Caco-2 (cell line): Measurements from ENCODE around the gene BARHL2. TPM values are rescaled to one million over a fixed set of nuclear protein-coding genes. Genes with fewer than 3 reads are reported as not detected.

ENCODE experiments used
- BruUV-seq: library from RNA; stranded (reverse); fragments of 400-500 nt; replicated peaks from 2 replicates; lab custom pipeline; 2021; lab: Mats Ljungman, UMichigan
- CTCF ChIA-PET: fragments of 300-600 bp; sonication (Branson Sonifier 250); formaldehyde crosslinking; loops from one replicate; lab custom pipeline; 2022; ENCODE audit warnings: antibody characterized with exemption; lab: Charles Lee
- POLR2A ChIA-PET: fragments of 300-600 bp; sonication (Branson Sonifier 250); formaldehyde crosslinking; loops from one replicate; lab custom pipeline; 2022; ENCODE audit warnings: antibody characterized with exemption; lab: Charles Lee
- DNase-seq, 2 experiments: peaks; one replicate each; pipeline versions ENCODE4 v3.0.0 to v3.0.0-alpha.2; 2020 to 2022
- H3K27me3 ChIP-seq: replicated peaks from 2 replicates; pipeline ENCODE4 v1.6.0; 2011; ENCODE audit warnings: low read length; ENCODE audit not compliant: control insufficient read depth, insufficient read depth
- H3K36me3 ChIP-seq: 2 replicates; pipeline ENCODE4 v1.5.1; 2011; ENCODE audit warnings: low read length; ENCODE audit not compliant: control insufficient read depth, insufficient read depth
- H3K4me1 ChIP-seq: fragments of 250-450 bp; sonication (Bioruptor Pico); 2 replicates; pipeline ENCODE4 v1.5.1; 2020; ENCODE audit warnings: mild to moderate bottlenecking
- H3K4me3 ChIP-seq: 2 replicates; pipeline ENCODE4 v1.5.1; 2011; ENCODE audit warnings: low read depth, mild to moderate bottlenecking, control low read depth, low read length
- H3K9me3 ChIP-seq: fragments of 250-450 bp; sonication (Bioruptor Pico); 2 replicates; pipeline ENCODE4 v1.5.1; 2020; ENCODE audit warnings: mild to moderate bottlenecking, moderate library complexity
- H3K27ac Mint-ChIP-seq: one replicate; pipeline ENCODE4 v1.8.0; 2022; ENCODE audit warnings: mixed read lengths; ENCODE audit not compliant: unreplicated experiment
- H3K27me3 Mint-ChIP-seq: one replicate; pipeline ENCODE4 v1.8.0; 2022; ENCODE audit warnings: mixed read lengths; ENCODE audit not compliant: insufficient read depth, unreplicated experiment
- H3K36me3 Mint-ChIP-seq: one replicate; pipeline ENCODE4 v1.8.0; 2022; ENCODE audit warnings: mild to moderate bottlenecking, mixed read lengths; ENCODE audit not compliant: insufficient read depth, unreplicated experiment
- H3K4me1 Mint-ChIP-seq: one replicate; pipeline ENCODE4 v1.8.0; 2022; ENCODE audit warnings: low read depth, mixed read lengths; ENCODE audit not compliant: unreplicated experiment
- H3K4me3 Mint-ChIP-seq: one replicate; pipeline ENCODE4 v1.8.0; 2022; ENCODE audit warnings: mild to moderate bottlenecking, moderate library complexity, mixed read lengths; ENCODE audit not compliant: unreplicated experiment
- H3K9me3 Mint-ChIP-seq: one replicate; pipeline ENCODE4 v1.8.0; 2022; ENCODE audit warnings: mixed read lengths; ENCODE audit not compliant: unreplicated experiment
- CTCF ChIP-seq, 2 experiments: fragments of 200-600 bp in 1 of 2; IDR thresholded peaks; 1 replicate in 1 of 2; 2 replicates in 1 of 2; pipeline versions ENCODE4 v1.5.1 to v1.8.0; 2011 to 2022; ENCODE audit warnings: antibody characterized with exemption in 1 of 2, control low read depth in 1 of 2, inconsistent platforms in 1 of 2, low read depth in 1 of 2, low read length in 1 of 2, mild to moderate bottlenecking in 1 of 2, moderate library complexity in 1 of 2; ENCODE audit not compliant: insufficient read depth in 1 of 2, severe bottlenecking in 1 of 2, unreplicated experiment in 1 of 2
- intact Hi-C: fragments of 100-400 bp; cut with micrococcal nuclease; formaldehyde crosslinking; loops from one replicate; pipeline ENCODE4 v1.10.0; 2022; ENCODE audit not compliant: unreplicated experiment
- total RNA-seq: library from RNA; stranded (reverse); gene quantifications from 2 replicates; pipeline ENCODE4 v1.2.3, GENCODE V29; 2022

Gene BARHL2
- total RNA-seq, 1 experiment from 2014 or later: not detected

GRCh38 chr1:90748668-90749067, 31.6 kb upstream of the BARHL2 start:
- H3K9me3 Mint-ChIP-seq: no peaks in the 10 kb centered on the region
- TF ChIP-seq CTCF (IDR thresholded peaks at IDR 0.05; ENCODE audit: insufficient read depth in 1 of 2, low read depth in 1 of 2, low read length in 1 of 2, severe bottlenecking in 1 of 2, unreplicated experiment in 1 of 2): no peak
- peaks cover 14% of the 10 kb centered on the region for H3K27me3 Mint-ChIP-seq
- H3K36me3 Mint-ChIP-seq: no peaks in the 10 kb centered on the region
- no peak overlapping the region for H3K4me3 ChIP-seq
- no peaks in the 10 kb centered on the region for H3K9me3 ChIP-seq
- no TSS peak for BruUV-seq
- intact Hi-C loops: no loop called here
- H3K4me1 ChIP-seq: no peaks in the 10 kb centered on the region
- H3K27ac Mint-ChIP-seq: no peak overlapping the region
- H3K4me3 Mint-ChIP-seq: no peak overlapping the region
- ChIA-PET POLR2A (no interaction called here), CTCF (no interaction called here)
- no peak for DNase-seq
- no peaks in the 10 kb centered on the region for H3K27me3 ChIP-seq
- no peaks in the 10 kb centered on the region for H3K4me1 Mint-ChIP-seq
- no peaks in the 10 kb centered on the region for H3K36me3 ChIP-seq

- H3K36me3 ChIP-seq: no peaks in the 10 kb centered on the region
- ChIA-PET POLR2A (no interaction called here), CTCF (no interaction called here)
- H3K4me3 Mint-ChIP-seq: no peak overlapping the region
- no peak for TF ChIP-seq CTCF (IDR thresholded peaks at IDR 0.05; ENCODE audit: insufficient read depth in 1 of 2, low read depth in 1 of 2, low read length in 1 of 2, severe bottlenecking in 1 of 2, unreplicated experiment in 1 of 2)
- H3K27ac Mint-ChIP-seq: no peak overlapping the region
- no peak for DNase-seq
- no TSS peak for BruUV-seq
- no peaks in the 10 kb centered on the region for H3K36me3 Mint-ChIP-seq
- no peak overlapping the region for H3K4me3 ChIP-seq
- no peaks in the 10 kb centered on the region for H3K9me3 Mint-ChIP-seq
- H3K4me1 ChIP-seq: no peaks in the 10 kb centered on the region
- no peaks in the 10 kb centered on the region for H3K9me3 ChIP-seq
- intact Hi-C loops: no loop called here
- H3K27me3 ChIP-seq: no peaks in the 10 kb centered on the region
- no peaks in the 10 kb centered on the region for H3K4me1 Mint-ChIP-seq
- peaks cover 10% of the 10 kb centered on the region for H3K27me3 Mint-ChIP-seq
These were observed 29.8 kb upstream of the BARHL2 start for GRCh38 chr1:90746857-90747256.

GRCh38 chr1:90745972-90746371, 28.9 kb upstream of the BARHL2 start:
- H3K4me3 ChIP-seq: no peak overlapping the region
- Mint-ChIP-seq H3K4me3 (no peak overlapping the region), H3K36me3 (no peaks in the 10 kb centered on the region), H3K27ac (no peak overlapping the region), H3K27me3 (peaks cover 7% of the 10 kb centered on the region), H3K9me3 (no peaks in the 10 kb centered on the region), H3K4me1 (no peaks in the 10 kb centered on the region)
- DNase-seq: no peak
- no TSS peak for BruUV-seq
- no peaks in the 10 kb centered on the region for H3K36me3 ChIP-seq
- TF ChIP-seq CTCF (IDR thresholded peaks at IDR 0.05; ENCODE audit: insufficient read depth in 1 of 2, low read depth in 1 of 2, low read length in 1 of 2, severe bottlenecking in 1 of 2, unreplicated experiment in 1 of 2): no peak
- POLR2A ChIA-PET: no interaction called here
- CTCF ChIA-PET: no interaction called here
- H3K9me3 ChIP-seq: no peaks in the 10 kb centered on the region
- H3K4me1 ChIP-seq: no peaks in the 10 kb centered on the region
- intact Hi-C loops: no loop called here
- no peaks in the 10 kb centered on the region for H3K27me3 ChIP-seq
